C4-2B (cell line): Measurements from ENCODE around the gene LBX2.

Source experiments
- H3K27ac ChIP-seq: fragments of 450-650 bp; 2 replicates; pipeline ENCODE4 v1.5.1; 2017
- CTCF ChIP-seq: fragments of 450-650 bp; conservative IDR thresholded peaks from 2 replicates; pipeline ENCODE4 v1.5.1; 2017; ENCODE audit warnings: mild to moderate bottlenecking
- ZFX ChIP-seq: fragments of 450-650 bp; IDR thresholded peaks from 2 replicates; pipeline ENCODE4 v1.6.1; 2017

Gene LBX2

GRCh38 chr2:74530239-74531187 lies 31.1 kb upstream of the LBX2 start:
- no peak for TF ChIP-seq ZFX
- no peak for TF ChIP-seq CTCF
- peak overlapping the region; percentile 94 for H3K27ac ChIP-seq

- no peak for TF ChIP-seq CTCF
- peak; percentile 42; the same call in 1 of the 2 replicates for TF ChIP-seq ZFX
- H3K27ac ChIP-seq, result peak within 1 kb of the TSS; percentile 94
Observed at GRCh38 chr2:74529357-74530238, 30.2 kb upstream of the LBX2 start, which contains the start of the genes AUP1 and HTRA2. Gene AUP1 (minus strand): TSS chr2:74529706. CDS start chr2:74529629, 77 bp downstream. Gene HTRA2 (plus strand): TSS chr2:74529933. CDS start chr2:74530007, 74 bp downstream.

GRCh38 chr2:74528600-74529356 lies 29.4 kb upstream of the LBX2 start:
- peak overlapping the region; percentile 94 for H3K27ac ChIP-seq
- TF ChIP-seq ZFX, result no peak
- TF ChIP-seq CTCF, result no peak

GRCh38 chr2:74527741-74528140 lies 28.3 kb upstream of the LBX2 start:
- TF ChIP-seq ZFX (no peak), CTCF (no peak)
- H3K27ac ChIP-seq, result peak overlapping the region; percentile 94; the same call in 1 of the 2 replicates

GRCh38 chr2:74526649-74527230 lies 27.3 kb upstream of the LBX2 start:
- TF ChIP-seq ZFX (no peak), CTCF (no peak)
- H3K27ac ChIP-seq, result no peak overlapping the region; the same call in 1 of the 2 replicates
